ENCODE results near the gene APEX1. TPM values are rescaled to one million over a fixed set of nuclear protein-coding genes. Genes with fewer than 3 reads are reported as not detected.

APEX1 gene
- total RNA-seq (2014; rRNA removed; shearing (Covaris generic)): 63.0 and 110 TPM in 2 replicates

DNA sequence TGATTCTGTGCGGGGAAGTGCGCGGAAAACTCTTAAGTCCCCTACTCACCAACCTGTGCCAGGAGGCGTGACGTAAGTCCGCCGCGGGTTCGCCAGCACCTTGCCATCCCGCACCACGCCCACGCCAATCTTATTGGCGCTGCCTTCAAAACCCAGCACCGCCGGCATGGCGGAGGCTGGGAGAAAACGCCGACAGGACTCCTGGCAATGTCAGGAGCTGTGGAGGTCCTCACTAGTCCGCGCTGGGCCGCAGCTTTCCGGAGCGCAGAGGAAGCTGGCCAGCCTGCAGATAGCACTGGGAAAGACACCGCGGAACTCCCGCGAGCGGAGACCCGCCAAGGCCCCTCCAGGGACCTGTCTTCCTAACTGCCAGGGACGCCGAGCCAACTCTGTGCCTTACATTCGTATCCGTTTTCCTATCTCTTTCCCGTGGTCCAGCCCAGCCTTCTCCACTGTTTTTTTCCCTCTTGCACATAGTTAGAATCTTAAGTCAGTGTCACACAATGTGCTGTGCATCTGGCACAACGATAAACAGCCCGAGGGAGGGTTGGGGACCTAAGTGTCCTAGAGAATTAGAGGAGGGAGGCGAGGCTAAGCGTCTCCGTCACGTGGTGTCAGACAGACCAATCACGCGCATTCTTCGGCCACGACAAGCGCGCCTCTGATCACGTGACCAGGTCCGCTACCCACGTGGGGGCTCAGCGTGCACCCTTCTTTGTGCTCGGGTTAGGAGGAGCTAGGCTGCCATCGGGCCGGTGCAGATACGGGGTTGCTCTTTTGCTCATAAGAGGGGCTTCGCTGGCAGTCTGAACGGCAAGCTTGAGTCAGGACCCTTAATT is at the start of gene APEX1, which contains the start of gene OSGEP:
Gene APEX1, plus strand, starts transcription at position 711 of the 839 bp plus-strand sequence. CDS start 420 bp downstream, outside the sequence.
Gene OSGEP, minus strand, starts transcription at position 297 of the 839 bp plus-strand sequence. Its CDS starts 129 bp downstream, at position 168.
- peak; percentile 100 for DNase-seq (ENCODE audit: low read depth)

DNA sequence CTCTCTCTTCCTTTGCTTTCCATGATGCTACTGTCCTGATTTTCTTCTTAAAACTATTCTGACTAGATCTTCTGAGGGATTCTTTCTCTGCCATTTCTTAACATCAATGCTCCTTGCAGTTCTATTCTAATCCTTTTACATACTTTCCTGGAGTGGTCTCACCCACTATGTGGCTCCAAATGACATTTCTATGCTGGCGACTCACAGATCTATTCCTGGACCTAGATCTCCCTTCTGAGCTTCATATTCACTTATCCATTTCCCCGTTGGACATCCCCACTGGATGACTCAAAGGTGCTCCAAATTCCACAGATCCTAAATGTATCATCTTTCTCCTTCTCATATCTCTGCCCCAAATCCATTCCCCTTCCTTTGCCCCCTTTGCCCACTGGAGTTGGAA is 45.8 kb upstream of the APEX1 start:
- DNase-seq (ENCODE audit: low read depth): no peak

DNA sequence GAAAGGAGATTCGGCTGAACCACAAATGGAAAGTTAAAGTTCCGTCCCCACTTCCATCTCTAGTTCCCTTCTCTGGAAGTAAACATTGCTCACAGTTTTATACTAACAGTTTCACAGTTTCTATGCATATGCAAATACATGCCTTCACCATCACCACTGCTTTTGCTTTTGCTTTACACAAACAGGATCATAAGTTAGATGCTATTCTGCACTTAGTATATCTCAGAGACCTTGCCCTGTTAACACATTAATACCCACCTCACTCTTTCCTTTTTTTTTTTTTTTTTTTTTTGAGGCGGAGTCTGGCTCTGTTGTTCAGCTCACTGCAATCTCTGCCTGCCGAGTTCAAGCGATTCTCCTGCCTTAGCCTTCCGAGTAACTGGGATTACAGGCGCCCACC is 42.6 kb upstream of the APEX1 start:
- DNase-seq (ENCODE audit: low read depth): no peak

DNA sequence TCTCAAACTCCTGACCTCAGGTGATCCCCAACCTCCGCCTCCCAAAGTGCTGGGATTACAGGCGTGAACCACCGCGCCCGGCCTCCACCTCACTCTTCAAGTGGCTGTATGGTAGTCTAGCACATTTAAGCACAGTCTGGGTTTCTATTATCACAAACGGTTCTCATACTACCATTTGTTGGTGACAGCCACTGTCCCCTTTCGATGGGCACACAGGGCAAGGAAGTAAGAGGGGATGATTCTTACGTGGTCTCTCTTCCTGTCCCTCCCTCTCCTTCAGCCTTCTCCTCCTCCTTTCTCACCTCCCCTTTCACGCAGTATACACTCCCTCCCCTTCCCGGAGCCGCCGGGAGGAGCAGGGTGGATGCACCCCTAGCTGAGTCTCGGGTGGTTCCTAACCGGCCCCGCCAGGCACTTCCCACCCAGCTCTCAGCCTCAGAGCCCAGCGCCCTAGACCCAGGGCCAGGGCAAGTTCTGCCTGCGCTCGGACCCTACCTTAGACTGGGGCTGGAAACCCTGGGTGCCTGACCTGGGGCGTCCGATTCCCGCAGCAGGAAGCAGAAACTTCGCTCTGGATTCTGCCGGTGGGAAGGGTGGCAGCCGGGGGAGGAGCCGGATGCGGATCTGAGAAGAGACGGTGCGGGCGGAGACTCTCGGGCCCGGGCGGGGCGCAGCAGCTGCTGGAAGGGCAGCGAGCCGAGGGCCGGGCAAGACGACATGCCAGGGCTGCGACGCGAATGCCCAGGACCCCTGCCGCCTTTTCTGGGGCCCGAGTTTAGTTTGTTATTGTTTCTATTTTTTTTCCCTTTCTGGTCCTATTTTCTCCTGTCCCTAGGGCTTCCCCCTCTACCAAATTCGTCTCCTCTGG is 41.9 kb upstream of the APEX1 start, which contains the start of gene TEP1:
Gene TEP1, minus strand, starts transcription at position 626 of the 868 bp plus-strand sequence. CDS start 5,062 bp downstream, outside the sequence.
- peak; percentile 93 for DNase-seq (ENCODE audit: low read depth)

DNA sequence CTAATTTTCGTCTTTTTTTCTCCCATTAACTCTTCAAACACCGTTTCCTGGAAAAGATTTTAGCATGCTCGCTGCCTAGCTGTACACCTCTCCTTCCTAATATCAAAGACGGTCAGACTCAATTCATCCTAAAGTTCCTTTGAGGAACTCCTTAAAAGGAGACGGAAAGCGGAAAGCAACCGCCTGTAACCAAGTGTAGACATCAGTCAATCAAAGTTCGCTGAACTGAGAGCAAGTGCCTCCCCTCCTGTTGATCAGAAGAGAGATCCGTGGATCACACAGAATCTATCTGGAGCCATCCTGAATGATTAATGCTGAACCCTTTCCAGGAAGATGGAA is 41.3 kb upstream of the APEX1 start:
- DNase-seq (ENCODE audit: low read depth): no peak

DNA sequence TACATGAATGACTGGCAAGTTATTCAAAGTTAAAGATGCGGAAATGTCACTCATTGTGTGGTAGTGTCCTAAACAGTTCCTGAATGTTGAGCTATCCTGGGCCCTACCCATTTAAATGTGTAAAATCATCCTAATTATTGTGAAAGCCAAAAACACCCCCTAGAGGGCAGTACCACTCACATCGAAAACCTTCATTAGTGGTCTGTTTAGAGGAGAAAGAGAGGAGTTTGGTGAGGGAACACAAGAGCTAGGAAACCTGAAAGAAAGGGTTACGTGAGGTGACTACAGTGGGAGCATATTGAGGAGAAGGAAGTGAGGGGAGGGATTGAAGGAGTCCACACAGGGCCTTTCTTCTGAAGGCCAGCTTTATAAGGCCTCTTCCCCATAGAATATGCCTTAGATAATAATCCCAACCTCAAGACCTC is 39.2 kb upstream of the APEX1 start:
- DNase-seq (ENCODE audit: low read depth): peak; percentile 46

DNA sequence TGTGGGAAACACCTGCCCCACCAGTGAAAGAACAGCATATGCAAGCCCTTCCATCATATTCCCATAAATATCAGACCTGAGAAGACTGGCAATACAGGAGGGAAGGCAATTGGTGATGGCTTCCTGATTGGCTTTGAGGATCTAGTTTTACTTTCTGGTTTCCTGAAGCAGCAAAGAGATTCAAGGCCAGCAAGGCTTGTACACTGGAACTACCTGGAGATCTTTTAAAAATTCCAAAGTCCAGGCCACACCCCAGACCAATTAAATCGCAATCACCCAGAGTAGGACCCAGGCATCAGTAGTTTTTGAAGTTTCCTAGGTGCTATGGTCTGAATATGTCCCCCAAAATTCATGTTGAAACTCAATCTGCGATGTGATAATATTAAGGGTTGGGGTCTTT is 38.8 kb upstream of the APEX1 start:
- no peak for DNase-seq (ENCODE audit: low read depth)

DNA sequence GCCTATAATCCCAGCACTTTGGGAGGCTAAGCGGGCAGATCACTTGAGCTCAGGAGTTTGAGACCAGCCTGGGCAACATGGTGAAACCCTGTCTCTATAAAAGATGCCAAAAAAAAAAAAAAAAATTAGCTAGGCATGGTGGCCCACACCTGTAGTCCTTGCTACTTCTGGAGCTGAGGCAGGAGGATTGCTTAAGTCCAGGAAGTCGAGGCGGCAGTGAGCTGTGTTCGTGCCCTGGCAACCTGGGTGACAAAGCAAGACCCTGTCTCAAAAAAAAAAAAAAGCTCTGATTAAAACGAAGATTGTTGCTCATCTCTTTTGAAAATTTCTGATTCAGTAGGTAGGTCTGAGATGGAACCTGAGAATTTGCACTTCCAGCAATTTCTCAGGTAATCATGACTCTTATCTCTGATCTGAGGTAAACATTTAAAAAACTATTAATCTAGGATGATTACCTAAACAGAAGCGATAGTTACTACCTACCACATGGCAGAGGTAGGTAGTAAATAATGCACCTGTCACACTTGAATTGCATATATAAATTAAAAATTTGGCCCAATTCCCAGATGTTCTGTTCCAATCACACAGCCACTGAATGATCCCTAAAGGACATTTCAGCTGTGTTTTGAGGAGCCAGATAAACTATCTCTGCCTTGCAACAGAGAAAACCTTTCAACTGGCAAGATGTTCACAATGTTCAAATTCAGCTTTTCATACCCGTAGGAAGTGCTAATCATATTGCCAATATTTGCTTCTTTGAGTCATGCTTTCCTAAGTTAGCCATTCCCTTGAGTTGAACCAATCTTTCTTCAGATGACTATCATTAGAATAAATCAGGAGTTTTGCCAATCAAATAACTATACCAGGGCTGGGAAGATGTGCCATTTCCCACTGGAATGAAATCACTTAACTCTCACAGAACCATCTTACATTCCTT is 37.5 kb upstream of the APEX1 start:
- DNase-seq (ENCODE audit: low read depth): no peak

DNA sequence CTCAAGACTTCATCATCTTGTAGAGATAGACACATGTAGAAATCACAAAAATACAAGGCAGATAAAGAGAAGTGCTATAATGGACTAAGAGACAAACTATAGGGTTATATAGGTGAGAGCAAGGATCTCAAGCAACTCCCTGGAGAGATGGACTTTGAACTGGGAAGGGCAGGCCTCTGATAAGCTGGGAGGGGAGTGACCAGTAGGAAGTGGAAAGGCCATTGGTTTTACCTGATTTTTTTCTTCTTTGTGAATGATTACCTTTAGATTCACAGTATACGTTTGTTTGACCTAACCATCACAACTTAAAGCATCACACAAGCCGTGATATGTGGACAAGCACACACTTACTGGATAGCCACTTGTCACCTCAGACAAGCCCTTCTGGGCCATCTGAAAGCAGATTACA is 36.5 kb upstream of the APEX1 start:
- no peak for DNase-seq (ENCODE audit: low read depth)

DNA sequence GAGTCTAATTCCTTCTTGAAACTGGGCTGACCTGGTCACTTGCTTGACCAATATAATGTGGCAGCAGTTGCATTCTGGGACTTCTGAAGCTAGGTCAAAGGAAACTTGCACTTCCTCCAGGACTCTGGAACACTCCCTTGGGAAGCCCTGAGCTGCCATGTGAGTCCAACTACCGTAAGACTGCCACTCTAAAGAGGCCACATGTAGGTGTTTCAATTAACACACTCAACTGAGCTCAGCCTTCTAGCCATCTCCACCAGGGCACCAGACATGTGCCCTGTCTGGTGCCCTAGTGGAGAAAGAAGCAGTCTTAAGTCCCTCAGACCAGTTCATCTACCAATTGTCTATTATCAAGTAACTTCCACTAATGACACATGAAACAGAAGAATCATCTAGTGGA is 35.6 kb upstream of the APEX1 start:
- no peak for DNase-seq (ENCODE audit: low read depth)

DNA sequence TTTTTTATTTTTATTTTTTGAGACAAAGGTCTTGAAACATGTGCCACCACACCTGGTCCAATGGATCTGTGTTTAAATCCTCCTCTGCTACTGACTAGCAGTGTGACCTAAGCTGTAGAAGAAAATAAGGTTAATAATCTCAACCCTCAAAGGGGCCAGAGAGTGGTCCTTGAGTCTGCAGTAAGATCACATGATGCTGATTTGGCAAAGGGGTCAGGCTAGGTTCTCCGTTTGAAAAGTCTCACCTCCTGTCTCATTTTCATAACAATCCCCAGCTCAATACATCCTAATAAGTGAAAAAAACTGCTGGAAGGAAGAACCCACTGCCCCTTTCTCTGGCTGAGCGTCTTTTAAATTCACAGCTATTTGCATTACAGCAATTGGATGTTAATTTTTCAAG is 33.8 kb upstream of the APEX1 start:
- no peak for DNase-seq (ENCODE audit: low read depth)

DNA sequence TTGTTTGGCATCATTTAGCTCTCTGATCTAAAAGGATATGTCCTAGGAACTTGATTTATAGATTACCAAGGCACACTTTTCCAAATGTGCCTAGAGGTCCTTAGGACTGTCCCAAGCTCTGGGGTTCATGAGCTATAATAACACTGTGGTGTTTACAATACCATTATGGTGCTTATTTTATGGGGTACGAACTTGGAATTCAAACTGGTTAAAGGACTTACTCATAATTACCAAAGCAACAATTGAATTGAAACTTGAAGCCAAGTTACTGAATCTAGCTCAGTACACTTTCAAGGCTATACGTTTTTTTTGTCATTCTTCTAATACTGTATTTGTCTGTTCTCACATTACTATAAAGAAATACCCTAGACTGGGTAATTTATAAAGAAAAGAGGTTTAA is 32.1 kb upstream of the APEX1 start:
- DNase-seq (ENCODE audit: low read depth): no peak

DNA sequence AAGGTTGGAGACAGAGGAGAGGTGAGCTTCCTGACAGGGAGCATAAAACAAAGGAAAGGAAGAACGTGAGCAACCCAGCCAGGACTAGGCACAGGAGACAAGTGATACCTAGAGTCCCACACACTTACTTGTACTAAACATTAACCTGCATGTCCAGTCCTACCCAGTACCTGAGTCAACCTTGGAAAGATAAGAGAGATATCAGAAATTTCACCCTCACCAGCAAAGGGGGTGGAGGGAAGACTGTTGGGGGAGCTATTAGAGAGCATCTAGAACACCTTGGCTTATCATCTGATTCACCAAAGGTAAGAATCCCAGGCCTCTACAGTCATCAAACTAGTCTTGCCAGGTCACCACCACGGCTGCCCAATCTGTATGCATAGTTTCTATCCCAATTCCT is 30.2 kb upstream of the APEX1 start:
- DNase-seq (ENCODE audit: low read depth): no peak

DNA sequence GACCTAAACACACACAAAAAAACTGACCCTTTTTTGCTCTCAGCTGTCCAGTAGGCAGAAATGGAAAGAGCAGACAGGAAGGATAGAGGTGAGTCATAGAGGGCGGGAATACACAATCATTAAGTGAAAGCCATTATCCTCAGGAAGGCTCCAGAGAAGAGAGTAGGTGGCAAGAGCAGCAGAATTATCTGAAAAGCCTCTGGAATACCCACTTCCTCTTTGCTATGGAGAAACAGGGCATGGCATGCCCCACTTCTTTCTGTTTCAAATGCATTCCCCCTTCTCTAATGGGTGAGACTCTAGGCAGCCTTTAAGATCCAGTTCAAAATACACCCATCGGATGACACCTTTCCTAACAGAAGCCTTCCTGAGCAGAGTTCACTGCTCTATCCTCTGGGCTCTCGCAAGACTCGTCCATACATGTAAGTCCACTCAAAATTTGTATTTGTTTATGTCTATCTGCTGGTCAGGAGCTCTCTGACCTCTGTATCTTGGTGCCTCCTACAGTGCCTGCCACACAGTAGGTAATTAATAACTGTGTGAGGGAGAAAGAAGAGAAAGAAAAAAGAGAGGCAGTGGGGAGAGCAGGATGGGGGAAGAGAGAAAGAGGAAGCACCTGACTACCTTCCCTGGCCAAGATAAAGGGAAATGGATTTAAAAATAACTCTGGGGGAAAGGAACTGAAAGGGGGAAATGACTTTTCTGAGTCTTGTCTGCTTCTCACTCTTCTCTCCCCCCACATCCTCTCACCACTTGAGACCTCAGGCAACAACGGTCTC is 27.6 kb upstream of the APEX1 start:
- DNase-seq (ENCODE audit: low read depth): peak; percentile 77

DNA sequence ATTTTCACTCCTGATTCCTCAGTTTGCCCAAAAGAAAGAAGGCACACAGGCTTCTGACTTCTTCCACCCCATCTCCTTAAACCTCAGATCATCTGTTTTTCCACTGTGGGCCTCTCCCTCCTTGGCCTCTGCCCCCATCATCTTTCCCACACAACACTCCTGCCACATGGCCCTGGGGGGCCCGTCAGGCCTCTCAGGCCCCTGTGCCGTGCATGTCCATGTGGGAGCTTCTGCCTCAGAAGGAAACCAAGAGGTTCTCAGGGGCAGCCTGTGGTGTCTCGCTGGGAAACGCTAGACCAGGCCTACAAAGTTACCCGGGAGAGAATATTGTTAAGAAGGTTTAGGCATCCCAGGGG is 27.0 kb upstream of the APEX1 start:
- DNase-seq (ENCODE audit: low read depth): no peak

DNA sequence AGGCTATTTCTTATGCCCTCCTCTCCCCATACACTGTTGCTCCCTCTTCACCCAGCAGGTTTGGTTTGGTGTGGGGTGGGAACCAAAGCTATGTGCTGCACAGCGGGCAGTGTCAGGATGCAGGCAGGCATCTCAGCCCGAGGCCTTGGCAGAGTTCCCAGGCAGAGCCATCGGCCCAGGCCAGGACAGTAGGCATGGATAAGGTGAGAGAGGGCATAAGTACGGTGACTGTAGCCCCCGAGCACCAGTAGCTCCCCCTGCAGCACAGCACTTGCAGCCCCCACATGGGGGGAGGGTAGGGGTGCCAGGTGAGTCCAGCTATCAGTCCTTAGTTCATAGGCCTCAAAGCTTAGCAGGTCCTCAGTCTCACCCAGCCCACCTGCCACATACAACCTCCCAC is 26.2 kb upstream of the APEX1 start:
- DNase-seq (ENCODE audit: low read depth): no peak

DNA sequence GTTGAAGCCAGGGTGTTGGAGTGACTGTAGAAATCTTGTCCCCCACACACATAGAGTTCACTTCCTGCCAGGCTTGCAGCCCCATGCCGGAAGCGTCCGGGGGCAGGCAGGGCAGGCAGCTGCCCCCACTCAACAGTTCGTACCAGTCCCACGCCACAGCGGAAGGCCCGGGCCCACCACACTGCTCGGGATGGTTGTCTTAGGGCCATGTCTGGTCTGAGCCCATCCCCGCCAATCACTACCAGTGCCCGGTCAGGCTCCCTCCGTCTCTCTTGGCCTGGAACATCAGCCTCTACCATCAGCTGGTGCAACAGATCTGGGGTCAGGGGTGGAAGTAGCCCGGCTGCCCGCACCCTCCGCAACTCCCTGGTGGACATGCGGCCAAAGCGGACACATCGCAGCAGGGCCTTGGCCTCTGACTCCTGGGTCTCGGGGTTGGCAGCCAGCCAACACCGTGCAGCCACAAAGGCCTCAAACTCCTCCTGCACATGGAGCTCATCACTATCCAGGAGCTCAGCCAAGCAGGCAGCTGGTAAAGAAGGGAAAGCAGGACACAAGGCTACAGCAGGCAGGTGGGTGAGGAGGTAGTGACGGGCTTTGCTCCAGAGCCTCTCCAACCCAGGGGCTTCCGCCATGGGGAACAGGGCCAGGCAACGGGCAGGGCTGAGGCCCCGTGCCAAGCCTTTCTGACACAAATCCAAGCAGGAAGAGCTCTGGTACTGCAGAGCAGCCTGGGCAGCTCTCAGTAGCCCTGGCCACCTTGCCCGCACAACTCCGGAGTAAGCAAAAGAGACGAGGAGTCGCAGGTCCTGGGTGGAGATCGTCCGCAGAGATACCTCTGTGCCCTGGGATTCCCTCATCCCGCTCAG is 25.0 kb upstream of the APEX1 start:
- no peak for DNase-seq (ENCODE audit: low read depth)

DNA sequence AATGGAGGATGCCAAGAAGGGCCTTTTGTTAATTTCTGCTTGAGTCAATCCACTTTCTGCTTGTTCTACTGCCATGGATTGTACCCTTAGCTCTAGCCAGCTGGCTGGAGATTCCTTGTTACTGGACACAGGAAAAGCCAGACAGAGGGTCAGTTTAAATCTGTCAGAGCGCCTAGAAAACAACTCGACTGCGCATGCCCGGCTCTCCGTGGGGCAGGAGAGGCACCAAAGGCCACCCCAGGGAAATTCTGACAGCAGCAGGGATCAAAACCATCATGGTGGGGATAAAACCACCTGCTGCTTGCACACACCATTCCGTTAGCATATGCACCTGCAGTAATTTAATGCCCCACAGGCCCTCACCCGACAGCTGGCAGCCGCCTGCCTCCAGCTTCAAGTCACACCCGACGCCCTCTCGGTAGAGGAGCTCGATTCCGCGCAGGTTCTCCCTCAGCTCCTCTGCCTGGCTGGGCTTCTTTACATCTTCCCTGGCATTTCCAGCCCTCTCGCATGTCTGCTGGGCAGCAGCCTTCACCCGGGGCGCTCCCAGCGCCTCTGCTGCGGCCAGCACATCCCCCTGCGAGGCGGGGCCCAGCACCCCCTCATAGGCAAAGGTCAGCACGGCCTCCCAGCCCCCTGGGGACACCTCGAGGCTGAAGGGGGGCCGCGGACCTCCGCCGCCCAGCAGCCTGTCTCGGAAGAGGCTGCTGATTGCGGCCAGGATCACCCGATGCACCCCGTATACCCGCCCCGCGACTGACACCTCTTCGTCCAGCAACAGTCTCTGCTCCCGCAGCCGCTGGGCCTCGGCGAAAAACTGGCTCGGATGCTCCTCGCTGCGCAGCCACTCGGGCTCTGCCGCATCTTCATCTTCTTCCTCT is 20.1 kb upstream of the APEX1 start:
- DNase-seq (ENCODE audit: low read depth): no peak
